GM19452 (cell line): Measurements from ENCODE around the gene PNRC1.
"Not testable (repeated sequence)": the region's sequence is repeated elsewhere in the genome, so short reads cannot be mapped to it uniquely, and the experiment has no call there.

Experiments
- ATAC-seq: cut with Tn5 transposase; IDR thresholded peaks from one replicate; pipeline ENCODE4 v1.9.1; 2021; ENCODE audit not compliant: unreplicated experiment

The PNRC1 gene

GRCh38 chr6:89058627-89059026 is 21.9 kb upstream of the PNRC1 start:
- ATAC-seq = no peak

GRCh38 chr6:89059227-89059626 is 21.3 kb upstream of the PNRC1 start:
- no peak for ATAC-seq

DNA sequence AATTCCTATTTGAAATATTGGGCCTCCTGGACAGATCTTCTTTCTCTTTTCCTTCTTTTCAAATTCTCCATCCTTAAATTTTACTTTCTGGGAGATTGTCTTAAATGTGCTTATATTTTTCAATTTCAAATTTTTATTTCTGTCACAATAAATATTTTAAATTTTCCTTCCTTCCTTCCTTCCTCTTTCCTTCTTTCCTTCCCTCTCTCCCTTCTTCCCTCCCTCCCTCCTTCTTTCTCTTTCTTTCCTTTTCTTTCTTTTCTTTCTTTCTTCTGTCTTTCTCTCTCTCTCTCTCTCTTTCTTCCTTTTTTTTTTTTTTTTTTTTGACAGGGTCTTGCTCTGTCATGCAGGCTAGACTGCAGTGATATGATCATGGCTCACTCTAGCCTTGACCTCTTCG is 16.7 kb upstream of the PNRC1 start:
- ATAC-seq = no peak

DNA sequence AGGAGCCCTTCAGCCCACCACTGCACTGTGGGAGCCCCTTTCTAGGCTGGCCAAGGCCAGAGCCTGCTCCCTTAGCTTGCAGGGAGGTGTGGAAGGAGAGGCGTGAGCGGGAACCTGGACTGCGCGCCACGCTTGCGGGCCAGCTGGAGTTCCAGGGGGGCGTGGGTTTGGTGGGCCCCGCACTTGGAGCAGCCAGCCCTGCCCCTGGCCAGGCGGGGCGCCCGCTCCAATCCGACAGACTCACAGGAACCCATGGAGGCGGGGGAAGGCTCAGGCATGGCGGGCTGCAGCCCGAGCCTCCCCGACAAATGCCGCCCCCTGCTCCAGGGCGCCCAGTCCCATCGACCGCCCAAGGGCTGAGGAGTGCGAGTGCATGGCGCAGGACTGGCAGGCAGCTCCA is 15.6 kb upstream of the PNRC1 start:
- ATAC-seq = not testable (repeated sequence)

GRCh38 chr6:89066121-89066520 is 14.4 kb upstream of the PNRC1 start:
- not testable (repeated sequence) for ATAC-seq

GRCh38 chr6:89066940-89067646 is 13.5 kb upstream of the PNRC1 start:
- no peak for ATAC-seq

GRCh38 chr6:89067796-89068195 is 12.8 kb upstream of the PNRC1 start:
- ATAC-seq = no peak

DNA sequence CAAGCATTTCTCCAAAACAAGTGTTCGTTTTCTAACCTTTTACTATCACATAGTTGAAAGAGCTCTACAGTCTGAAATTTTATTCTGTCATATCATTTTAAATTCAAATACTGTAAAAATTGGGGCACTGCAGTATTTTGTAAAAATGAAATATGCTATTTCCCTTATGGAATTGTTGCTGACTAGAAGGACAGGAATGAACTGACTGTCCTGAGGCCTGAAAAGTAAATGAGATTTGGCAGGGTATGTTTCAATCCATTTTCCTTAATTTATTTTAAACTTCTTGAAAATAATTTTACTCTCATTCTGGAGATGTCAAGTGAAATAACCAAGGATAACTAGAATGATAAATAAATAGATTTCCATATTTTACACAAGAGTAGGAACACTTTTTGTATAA is 11.9 kb upstream of the PNRC1 start:
- no peak for ATAC-seq

GRCh38 chr6:89069536-89070163 is 10.9 kb upstream of the PNRC1 start:
- no peak for ATAC-seq

GRCh38 chr6:89071036-89071435 is 9.5 kb upstream of the PNRC1 start:
- no peak for ATAC-seq

DNA sequence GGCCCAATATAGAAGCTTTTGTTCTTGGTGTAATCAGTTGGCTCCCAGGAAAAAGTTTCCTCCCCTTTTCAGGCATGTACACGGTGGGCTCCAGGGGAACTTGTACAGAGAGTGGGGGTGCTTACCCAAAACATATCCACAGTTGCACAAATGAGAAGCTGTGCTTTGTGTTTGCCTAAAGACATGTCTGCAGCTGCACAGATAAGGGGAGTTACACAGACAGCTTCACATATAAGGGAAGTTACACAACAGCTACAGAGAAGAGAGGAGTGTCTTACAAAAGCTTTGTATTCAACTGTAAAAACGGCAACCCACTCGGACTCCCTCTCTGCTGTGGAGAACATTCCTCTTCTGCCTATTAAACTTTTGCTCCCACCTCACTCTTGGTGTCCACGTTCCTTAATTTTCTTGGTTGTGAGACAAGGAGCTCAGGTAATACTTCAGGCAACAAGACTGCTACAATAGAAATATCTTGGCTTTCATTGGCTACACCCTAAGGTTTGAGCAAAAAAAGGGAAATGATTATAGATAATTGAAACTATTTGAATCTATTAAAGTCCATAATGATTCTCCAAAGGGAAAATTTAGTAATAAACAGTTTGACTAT is 7.4 kb upstream of the PNRC1 start:
- ATAC-seq = no peak

- no peak for ATAC-seq
Observed at GRCh38 chr6:89073840-89074239, 6.7 kb upstream of the PNRC1 start.

- no peak for ATAC-seq
Observed at GRCh38 chr6:89079511-89080234, 878 bp upstream of the PNRC1 start.

DNA sequence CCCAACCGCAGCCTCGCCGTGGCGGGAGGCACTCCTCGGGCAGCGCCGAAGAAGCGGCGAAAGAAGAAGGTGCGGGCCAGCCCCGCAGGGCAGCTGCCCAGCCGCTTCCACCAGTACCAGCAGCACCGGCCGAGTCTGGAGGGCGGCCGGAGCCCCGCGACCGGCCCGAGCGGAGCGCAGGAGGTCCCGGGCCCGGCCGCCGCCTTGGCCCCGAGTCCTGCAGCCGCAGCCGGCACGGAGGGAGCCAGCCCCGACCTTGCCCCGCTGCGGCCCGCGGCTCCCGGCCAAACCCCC is 525 bp downstream of the PNRC1 start:
- ATAC-seq = peak; percentile 17

- ATAC-seq = peak; percentile 59
Observed at GRCh38 chr6:89081423-89082322, 1.1 kb downstream of the PNRC1 start.

GRCh38 chr6:89082486-89082891 is 1.9 kb downstream of the PNRC1 start:
- no peak for ATAC-seq

GRCh38 chr6:89084542-89084941 is 4.0 kb downstream of the PNRC1 start:
- ATAC-seq = no peak

DNA sequence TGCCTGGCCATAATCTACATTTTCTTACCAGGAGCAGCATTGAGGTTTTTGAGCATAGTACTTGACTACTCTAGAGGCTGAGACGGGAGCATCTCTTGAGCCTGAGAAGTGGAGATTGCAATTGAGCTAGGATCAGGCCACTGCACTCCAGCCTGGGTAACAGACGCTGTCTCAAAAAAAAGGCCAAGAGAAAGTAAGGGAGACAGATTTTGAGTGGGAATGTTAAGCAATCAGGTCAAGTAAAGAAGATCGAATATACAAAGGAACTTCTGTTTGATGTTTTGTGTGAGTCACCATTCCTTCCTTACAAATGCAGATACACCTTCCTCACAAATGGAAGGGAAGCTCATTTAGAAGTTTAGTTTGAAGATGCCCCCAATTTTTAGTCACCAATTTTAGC is 4.4 kb downstream of the PNRC1 start:
- ATAC-seq = no peak

- no peak for ATAC-seq
Observed at GRCh38 chr6:89085409-89086205, 5.1 kb downstream of the PNRC1 start.

DNA sequence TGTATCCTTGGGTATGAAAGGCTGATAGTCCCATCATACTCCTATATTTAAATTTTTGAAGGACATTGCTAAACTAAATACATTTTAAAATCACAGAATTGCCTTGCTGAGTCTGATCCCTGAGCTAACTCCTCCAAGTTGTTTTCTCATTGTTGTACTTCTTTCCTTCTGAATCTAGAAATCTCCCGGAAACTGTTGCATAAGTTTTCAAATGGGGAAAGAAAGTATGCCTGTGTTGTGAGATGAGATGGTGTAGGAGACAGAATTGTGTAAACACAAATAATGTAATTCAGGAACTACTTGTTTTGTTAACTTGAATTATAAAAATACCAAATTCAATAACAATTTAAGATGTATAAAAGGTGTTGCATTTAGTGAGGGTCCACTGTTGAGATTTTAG is 7.3 kb downstream of the PNRC1 start:
- ATAC-seq = no peak
